ENCODE data around the gene CBLN3.

CBLN3 gene

GRCh38 chr14:24385524-24385923, 43.9 kb downstream of the CBLN3 start:
- DNase-seq (ENCODE audit: low read depth in 4 of 4, low spot score in 1 of 4): no peak

GRCh38 chr14:24384169-24384568, 45.3 kb downstream of the CBLN3 start:
- DNase-seq (ENCODE audit: low read depth in 4 of 4, low spot score in 1 of 4): no peak

- no peak for DNase-seq (ENCODE audit: low read depth in 4 of 4, low spot score in 1 of 4)
These were observed 47.5 kb downstream of the CBLN3 start for GRCh38 chr14:24382064-24382371.

GRCh38 chr14:24381363-24382063, 48.0 kb downstream of the CBLN3 start:
- no peak for DNase-seq (ENCODE audit: low read depth in 4 of 4, low spot score in 1 of 4)

- DNase-seq (ENCODE audit: low read depth in 4 of 4, low spot score in 1 of 4): no peak
These were observed 49.3 kb downstream of the CBLN3 start for GRCh38 chr14:24379907-24380730.

- no peak for DNase-seq (ENCODE audit: low read depth in 4 of 4, low spot score in 1 of 4)
These were observed 50.2 kb downstream of the CBLN3 start for GRCh38 chr14:24378981-24379906.

- no peak for DNase-seq (ENCODE audit: low read depth in 4 of 4, low spot score in 1 of 4)
These were observed 51.1 kb downstream of the CBLN3 start for GRCh38 chr14:24378327-24378726.

- DNase-seq (ENCODE audit: low read depth in 4 of 4, low spot score in 1 of 4): no peak
These were observed 51.8 kb downstream of the CBLN3 start for GRCh38 chr14:24377657-24378056.

- no peak for DNase-seq (ENCODE audit: low read depth in 4 of 4, low spot score in 1 of 4)
These were observed 52.3 kb downstream of the CBLN3 start for GRCh38 chr14:24377126-24377525.

Measured in stimulated activated CD4-positive, alpha-beta T cell treated with anti-CD3 and anti-CD28 coated beads, Interleukin-1b, Interleukin-23, amount 100 ng/mL, for 24 hours (primary cell).